Measurements from ENCODE around the gene SS18L1. TPM values are rescaled to one million over a fixed set of nuclear protein-coding genes. Genes with fewer than 3 reads are reported as not detected.

The SS18L1 gene
- total RNA-seq, 1 experiment from 2014 or later = 21.6 TPM

- BruUV-seq (replicated peaks) = no TSS peak
- H3K4me3 ChIP-seq (ENCODE audit: low read depth in 2 of 2, low read length in 2 of 2) = no peak overlapping the region
- in situ Hi-C loops (cut with HindIII; ENCODE audit: low pct_unique_long_range_greater_than_20kb, low sequenced_read_pairs) = no loop called here
- H3K27ac ChIP-seq (ENCODE audit: low read length) = peak overlapping the region; percentile 2; the same call in 1 of the 2 replicates
- ATAC-seq (peak; percentile 76), DNase-seq (ENCODE audit: low read depth, low spot score) (no peak)
- intact Hi-C loops (cut with micrococcal nuclease; ENCODE audit: unreplicated experiment) = no loop called here
- H3K36me3 ChIP-seq (ENCODE audit: control insufficient read depth, insufficient read depth, low read length) = no peaks in the 10 kb centered on the region
- H3K4me1 ChIP-seq (ENCODE audit: control insufficient read depth, insufficient read depth, low read length) = peaks cover 17% of the 10 kb centered on the region
- no peaks in the 10 kb centered on the region for H3K27me3 ChIP-seq (ENCODE audit: control insufficient read depth, insufficient read depth, low read length)
- TF ChIP-seq SIN3A (IDR thresholded peaks at IDR 0.05; ENCODE audit: borderline replicate concordance, insufficient read depth, low read depth, low read length) (no peak), TCF7L2 (IDR thresholded peaks at IDR 0.05; ENCODE audit: low read depth, low read length) (no peak), REST (IDR thresholded peaks at IDR 0.05; ENCODE audit: insufficient read depth in 1 of 2, low read depth in 2 of 2, low read length in 1 of 2) (no peak), POLR2AphosphoS5 (IDR thresholded peaks at IDR 0.05; ENCODE audit: low read depth, low read length) (no peak)
- TF ChIP-seq, protein P1, sequence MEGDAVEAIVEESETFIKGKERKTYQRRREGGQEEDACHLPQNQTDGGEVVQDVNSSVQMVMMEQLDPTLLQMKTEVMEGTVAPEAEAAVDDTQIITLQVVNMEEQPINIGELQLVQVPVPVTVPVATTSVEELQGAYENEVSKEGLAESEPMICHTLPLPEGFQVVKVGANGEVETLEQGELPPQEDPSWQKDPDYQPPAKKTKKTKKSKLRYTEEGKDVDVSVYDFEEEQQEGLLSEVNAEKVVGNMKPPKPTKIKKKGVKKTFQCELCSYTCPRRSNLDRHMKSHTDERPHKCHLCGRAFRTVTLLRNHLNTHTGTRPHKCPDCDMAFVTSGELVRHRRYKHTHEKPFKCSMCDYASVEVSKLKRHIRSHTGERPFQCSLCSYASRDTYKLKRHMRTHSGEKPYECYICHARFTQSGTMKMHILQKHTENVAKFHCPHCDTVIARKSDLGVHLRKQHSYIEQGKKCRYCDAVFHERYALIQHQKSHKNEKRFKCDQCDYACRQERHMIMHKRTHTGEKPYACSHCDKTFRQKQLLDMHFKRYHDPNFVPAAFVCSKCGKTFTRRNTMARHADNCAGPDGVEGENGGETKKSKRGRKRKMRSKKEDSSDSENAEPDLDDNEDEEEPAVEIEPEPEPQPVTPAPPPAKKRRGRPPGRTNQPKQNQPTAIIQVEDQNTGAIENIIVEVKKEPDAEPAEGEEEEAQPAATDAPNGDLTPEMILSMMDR (IDR thresholded peaks at IDR 0.05) = no peak
- ChIA-PET CTCF (interaction anchor here (0.9 kb wide), 1 partner anchor 145 kb away, joined by 3 read pairs; no protein-coding TSS in a partner anchor), POLR2A (no interaction called here)
- H3K9me3 ChIP-seq (ENCODE audit: control insufficient read depth, insufficient read depth, low read depth, low read length) = no peaks in the 10 kb centered on the region
These were observed 12.1 kb downstream of the SS18L1 start for GRCh38 chr20:62155428-62156253.

DNA sequence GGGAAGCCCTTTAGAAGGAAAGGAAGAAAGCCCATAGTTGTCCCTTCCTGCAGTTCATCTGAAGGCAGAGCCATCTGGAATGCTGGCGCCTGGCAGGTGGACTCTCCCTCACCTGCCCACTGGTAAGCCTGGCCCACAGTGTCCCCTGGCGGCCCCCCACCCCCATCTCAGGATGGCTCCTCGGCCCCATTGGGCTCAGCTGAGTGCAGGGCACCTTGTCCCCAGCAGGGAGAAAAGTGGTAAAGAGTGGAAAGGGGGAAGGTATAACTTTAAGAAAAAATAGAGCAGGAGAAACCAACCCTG, 12.6 kb downstream of the SS18L1 start:
- Histone ChIP-seq H3K4me1 (ENCODE audit: control insufficient read depth, insufficient read depth, low read length) (peaks cover 17% of the 10 kb centered on the region), H3K4me3 (ENCODE audit: low read depth in 2 of 2, low read length in 2 of 2) (no peak overlapping the region), H3K36me3 (ENCODE audit: control insufficient read depth, insufficient read depth, low read length) (no peaks in the 10 kb centered on the region), H3K27me3 (ENCODE audit: control insufficient read depth, insufficient read depth, low read length) (no peaks in the 10 kb centered on the region), H3K9me3 (ENCODE audit: control insufficient read depth, insufficient read depth, low read depth, low read length) (no peaks in the 10 kb centered on the region), H3K27ac (ENCODE audit: low read length) (no peak overlapping the region)
- TF ChIP-seq SIN3A (IDR thresholded peaks at IDR 0.05; ENCODE audit: borderline replicate concordance, insufficient read depth, low read depth, low read length) = no peak
- TF ChIP-seq POLR2AphosphoS5 (IDR thresholded peaks at IDR 0.05; ENCODE audit: low read depth, low read length) = no peak
- no peak for TF ChIP-seq REST (IDR thresholded peaks at IDR 0.05; ENCODE audit: insufficient read depth in 1 of 2, low read depth in 2 of 2, low read length in 1 of 2)
- TF ChIP-seq TCF7L2 (IDR thresholded peaks at IDR 0.05; ENCODE audit: low read depth, low read length) = no peak
- BruUV-seq (replicated peaks) = no TSS peak
- DNase-seq (ENCODE audit: low read depth, low spot score) (no peak), ATAC-seq (peak; percentile 3; the same call in 1 of the 2 replicates)
- in situ Hi-C loops (cut with HindIII; ENCODE audit: low pct_unique_long_range_greater_than_20kb, low sequenced_read_pairs) (no loop called here), intact Hi-C loops (cut with micrococcal nuclease; ENCODE audit: unreplicated experiment) (no loop called here)
- CTCF ChIA-PET = interaction anchor here (0.9 kb wide), 1 partner anchor 145 kb away, joined by 3 read pairs; no protein-coding TSS in a partner anchor
- POLR2A ChIA-PET = no interaction called here

Data from Panc1 (cell line).